CD14-positive monocyte (primary cell): ENCODE data around the gene NEMP1. TPM values are rescaled to one million over a fixed set of nuclear protein-coding genes. Genes with fewer than 3 reads are reported as not detected.

Experiments
- DNase-seq, 3 donors: peaks; one replicate each; pipeline ENCODE4 v3.0.0-alpha.2; 2011 to 2022
- H2AFZ ChIP-seq: 2 replicates; pipeline ENCODE4 v1.6.0; 2012; ENCODE audit warnings: mild to moderate bottlenecking, low read depth, low read length, inconsistent platforms; ENCODE audit not compliant: insufficient read depth, poor library complexity, severe bottlenecking
- H3K27ac ChIP-seq, 2 donors: 1 replicate in 1 of 2; 2 replicates in 1 of 2; pipeline ENCODE4 v1.5.1; 2012 to 2013; ENCODE audit warnings: low read length in 2 of 2, control low read depth in 1 of 2, inconsistent platforms in 1 of 2, low read depth in 1 of 2, mild to moderate bottlenecking in 1 of 2
- H3K27me3 ChIP-seq, 2 donors: one replicate each; pipeline versions ENCODE4 v1.6.0 to v1.6.1; 2011 to 2013; ENCODE audit warnings: low read length in 2 of 2; ENCODE audit not compliant: control insufficient read depth in 2 of 2, insufficient read depth in 2 of 2
- H3K36me3 ChIP-seq, 2 donors: replicated peaks in 1 of 2; 1 replicate in 1 of 2; 2 replicates in 1 of 2; pipeline versions ENCODE4 v1.5.1 to v1.6.1; 2012 to 2013; ENCODE audit warnings: low read length in 2 of 2, control low read depth in 1 of 2, inconsistent platforms in 1 of 2, mild to moderate bottlenecking in 1 of 2; ENCODE audit not compliant: insufficient read depth in 2 of 2, control insufficient read depth in 1 of 2
- H3K4me1 ChIP-seq, 2 donors: 1 replicate in 1 of 2; 2 replicates in 1 of 2; pipeline versions ENCODE4 v1.5.1 to v1.6.1; 2012 to 2013; ENCODE audit warnings: low read length in 2 of 2, control low read depth in 1 of 2, inconsistent platforms in 1 of 2, mild to moderate bottlenecking in 1 of 2, moderate library complexity in 1 of 2; ENCODE audit not compliant: insufficient read depth in 2 of 2, control insufficient read depth in 1 of 2
- H3K4me2 ChIP-seq: replicated peaks from 2 replicates; pipeline ENCODE3; 2012; ENCODE audit warnings: low read length, moderate library complexity, mild to moderate bottlenecking; ENCODE audit not compliant: poor library complexity, severe bottlenecking; ENCODE audit errors: extremely low read depth
- H3K4me3 ChIP-seq, 3 experiments: fragments of 200-600 bp in 1 of 3; sonication (generic) in 1 of 3; replicated peaks in 1 of 3; 1 replicate in 2 of 3; 2 replicates in 1 of 3; pipeline ENCODE4 v1.5.1; 2011 to 2013; ENCODE audit warnings: low read length in 3 of 3, mild to moderate bottlenecking in 3 of 3, control low read depth in 2 of 3, low read depth in 2 of 3, inconsistent platforms in 1 of 3, moderate library complexity in 1 of 3
- H3K79me2 ChIP-seq: 2 replicates; pipeline ENCODE4 v1.6.0; 2012; ENCODE audit warnings: mild to moderate bottlenecking, control low read depth, inconsistent platforms, low read length, moderate library complexity; ENCODE audit not compliant: insufficient read depth
- H3K9ac ChIP-seq: 2 replicates; pipeline ENCODE4 v1.6.0; 2017; ENCODE audit warnings: low read length, mild to moderate bottlenecking; ENCODE audit not compliant: insufficient read depth, poor library complexity, severe bottlenecking
- H3K9me3 ChIP-seq, 2 donors: replicated peaks in 1 of 2; 1 replicate in 1 of 2; 2 replicates in 1 of 2; pipeline versions ENCODE4 v1.5.1 to v1.6.1; 2012 to 2013; ENCODE audit warnings: low read length in 2 of 2, control low read depth in 1 of 2; ENCODE audit not compliant: control insufficient read depth in 1 of 2, insufficient read depth in 1 of 2
- H4K20me1 ChIP-seq: 2 replicates; pipeline ENCODE4 v1.6.0; 2012; ENCODE audit warnings: mild to moderate bottlenecking, low read length, control low read depth, moderate library complexity; ENCODE audit not compliant: insufficient read depth
- H3K27ac Mint-ChIP-seq, 7 donors: one replicate each; pipeline ENCODE4 v1.8.0; 2020; ENCODE audit warnings: mild to moderate bottlenecking in 7 of 7, mixed read lengths in 7 of 7, moderate library complexity in 6 of 7, inconsistent platforms in 2 of 7
- H3K27me3 Mint-ChIP-seq, 3 donors: one replicate each; pipeline ENCODE4 v1.8.0; 2021 to 2022; ENCODE audit warnings: low read depth in 3 of 3, mild to moderate bottlenecking in 3 of 3, mixed read lengths in 3 of 3, moderate library complexity in 3 of 3, inconsistent platforms in 1 of 3
- H3K36me3 Mint-ChIP-seq, 2 donors: one replicate each; pipeline ENCODE4 v1.8.0; 2020; ENCODE audit warnings: mixed read lengths in 2 of 2, inconsistent platforms in 1 of 2, mild to moderate bottlenecking in 1 of 2
- H3K4me1 Mint-ChIP-seq: one replicate; pipeline ENCODE4 v1.8.0; 2020; ENCODE audit warnings: mild to moderate bottlenecking, mixed read lengths
- H3K4me3 Mint-ChIP-seq, 2 donors: one replicate each; pipeline ENCODE4 v1.8.0; 2020; ENCODE audit warnings: mild to moderate bottlenecking in 2 of 2, mixed read lengths in 2 of 2, moderate library complexity in 1 of 2
- H3K9me3 Mint-ChIP-seq, 7 donors: one replicate each; pipeline ENCODE4 v1.8.0; 2020 to 2022; ENCODE audit warnings: mixed read lengths in 7 of 7, mild to moderate bottlenecking in 6 of 7, moderate library complexity in 6 of 7, inconsistent platforms in 2 of 7
- CTCF ChIP-seq: fragments of 200-600 bp; IDR thresholded peaks from one replicate; pipeline ENCODE4 v1.8.0; 2022; ENCODE audit warnings: antibody characterized with exemption, mild to moderate bottlenecking
- WGBS: methylation state at CpG from one replicate; pipeline ENCODE4 v1.1.5; 2013; ENCODE audit warnings: missing lambda C conversion rate; ENCODE audit not compliant: insufficient coverage; 5-methylcytosine and 5-hydroxymethylcytosine counted together
- intact Hi-C, 2 donors: fragments of 100-400 bp; cut with micrococcal nuclease; formaldehyde crosslinking; loops; one replicate each; pipeline versions ENCODE4 v1.15.0 to v1.15.1; 2023
- polyA plus RNA-seq, 3 donors: library from polyadenylated mRNA; depleted of rRNA in 1 of 3; unstranded in 2 of 3; stranded (reverse) in 1 of 3; fragments of 300-500 nt in 2 of 3; fragments of >200 nt in 1 of 3; fragmentation: Illumina TruSeq in 2 of 3; gene quantifications; 1 replicate in 2 of 3; 2 replicates in 1 of 3; pipeline ENCODE4 v1.2.3, GENCODE V29; 2012 to 2021

NEMP1 gene
- polyA plus RNA-seq, 3 donors: 1.9 to 4.6 (median 2.2) TPM

- intact Hi-C loops: loop anchor here in 1 of 2 donors (5.0 kb wide), 1 partner anchor 36 kb away; no protein-coding TSS in a partner anchor
- no peak for TF ChIP-seq CTCF
- Histone ChIP-seq H4K20me1 (peaks cover 17% of the 10 kb centered on the region), H3K4me3 (peak overlapping the region in 1 of 3 experiments; percentile 92), H3K9me3 (peaks cover 0 to 3% of the 10 kb centered on the region in 2 donors), H3K27ac (no peak overlapping the region), H3K36me3 (peaks cover 0 to 6% of the 10 kb centered on the region in 2 donors), H3K79me2 (peaks cover 31% of the 10 kb centered on the region), H3K4me2 (peak overlapping the region; percentile 100), H3K27me3 (peaks cover 0 to 16% of the 10 kb centered on the region in 2 donors), H3K9ac (no peak overlapping the region), H3K4me1 (peaks cover 26 to 33% of the 10 kb centered on the region in 2 donors), H2AFZ (no peak overlapping the region)
- Mint-ChIP-seq H3K9me3 (peaks cover 0 to 8% (median 3%) of the 10 kb centered on the region in 7 donors), H3K36me3 (peaks cover 12 to 13% of the 10 kb centered on the region in 2 donors), H3K4me3 (peak overlapping the region; percentile 93 to 95), H3K4me1 (peaks cover 31% of the 10 kb centered on the region), H3K27me3 (peaks cover 5 to 29% (median 26%) of the 10 kb centered on the region in 3 donors), H3K27ac (peak overlapping the region in 1 of 7 donors; percentile 63)
- 62% methylated on average over 7 of the region's 7 CpGs for WGBS
- DNase-seq: no peak
Measured at GRCh38 chr12:57126561-57126960, 48.0 kb upstream of the NEMP1 start.

- intact Hi-C loops: loop anchor here in 1 of 2 donors (5.0 kb wide), 1 partner anchor 36 kb away; no protein-coding TSS in a partner anchor
- peaks cover 0 to 3% of the 10 kb centered on the region in 2 donors for H3K9me3 ChIP-seq
- TF ChIP-seq CTCF: no peak
- peaks cover 0 to 16% of the 10 kb centered on the region in 2 donors for H3K27me3 ChIP-seq
- H3K9ac ChIP-seq: no peak overlapping the region
- H4K20me1 ChIP-seq: peaks cover 12% of the 10 kb centered on the region
- Mint-ChIP-seq H3K27ac (no peak overlapping the region), H3K4me1 (peaks cover 26% of the 10 kb centered on the region), H3K27me3 (peaks cover 5 to 27% (median 26%) of the 10 kb centered on the region in 3 donors), H3K4me3 (peak overlapping the region in 1 of 2 donors; percentile 21), H3K9me3 (peaks cover 0 to 8% (median 3%) of the 10 kb centered on the region in 7 donors), H3K36me3 (peaks cover 7 to 8% of the 10 kb centered on the region in 2 donors)
- H3K4me3 ChIP-seq: no peak overlapping the region
- peaks cover 0 to 2% of the 10 kb centered on the region in 2 donors for H3K36me3 ChIP-seq
- WGBS: 100% methylated on average over 2 of the region's 11 CpGs
- H3K4me1 ChIP-seq: peaks cover 21 to 28% of the 10 kb centered on the region in 2 donors
- peaks cover 26% of the 10 kb centered on the region for H3K79me2 ChIP-seq
- no peak overlapping the region for H3K27ac ChIP-seq
- H3K4me2 ChIP-seq: no peak overlapping the region
- no peak overlapping the region for H2AFZ ChIP-seq
- DNase-seq: no peak
Measured at GRCh38 chr12:57126061-57126460, 47.5 kb upstream of the NEMP1 start.
